ENCODE measurements around the gene OR2AT4.
"Not testable (repeated sequence)": the region's sequence is repeated elsewhere in the genome, so short reads cannot be mapped to it uniquely, and the experiment has no call there.

The OR2AT4 gene

DNA sequence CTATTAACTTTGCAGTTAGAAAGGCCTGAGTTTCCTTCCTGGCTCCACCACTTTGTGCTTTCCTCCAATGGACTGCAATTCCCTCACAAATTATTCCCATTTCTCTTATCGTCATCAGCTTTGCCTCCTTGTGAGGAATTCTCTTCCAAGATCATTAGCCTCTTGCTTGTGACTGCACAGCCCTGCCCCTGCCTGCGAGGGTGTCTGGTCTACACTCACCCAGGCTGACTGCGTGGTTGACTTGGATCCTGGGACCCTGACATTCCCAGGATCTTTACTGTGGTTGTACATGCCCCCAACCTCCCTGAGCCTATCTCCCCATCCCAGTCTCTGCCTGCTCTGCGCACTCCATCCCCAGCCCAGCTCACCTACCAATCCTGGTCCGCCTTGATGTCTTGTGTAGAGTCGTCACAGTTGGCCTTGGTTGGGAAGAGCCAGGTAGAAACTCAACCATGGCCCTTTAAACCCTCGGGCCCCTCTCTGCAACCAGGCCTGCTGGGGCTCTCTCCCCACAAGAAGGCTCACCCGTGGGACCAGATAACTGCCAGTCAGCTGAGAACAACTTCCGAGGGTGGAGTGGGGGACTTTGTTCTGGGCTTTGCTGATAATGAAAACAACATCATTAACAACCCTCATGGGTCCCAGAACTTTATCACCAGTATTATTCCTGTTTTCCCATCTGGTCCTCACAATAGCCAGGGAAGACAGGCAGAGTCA, at the start of gene OR2AT4:
OR2AT4 (minus strand) TSS at position 421 of the 717 bp plus-strand sequence.
- no peak for FAIRE-seq

DNA sequence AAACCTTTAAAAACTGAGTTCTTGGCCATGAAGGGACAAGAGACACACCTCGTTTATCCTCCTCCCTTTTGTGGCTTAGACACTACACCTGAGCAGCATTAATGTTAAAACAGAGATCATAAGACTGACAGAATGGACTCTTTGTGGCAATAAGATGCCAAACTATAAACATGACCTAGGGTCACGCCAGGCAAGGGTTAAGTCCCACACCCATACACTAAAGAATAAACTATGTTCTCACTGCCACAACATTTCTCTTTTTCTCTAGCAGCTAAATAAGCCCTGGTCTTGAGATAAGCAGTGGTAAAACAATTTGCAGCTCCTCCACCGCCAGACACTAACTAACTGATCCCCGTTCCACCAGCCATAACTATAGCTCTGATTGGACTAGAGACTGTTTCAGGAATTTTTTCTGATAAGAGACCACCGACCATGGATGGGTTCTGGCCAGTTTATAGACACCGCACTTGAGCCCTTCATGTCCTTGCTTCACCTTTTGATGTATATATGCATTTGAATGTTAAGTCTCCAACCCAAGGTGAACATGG, 49.4 kb upstream of the OR2AT4 start:
- no peak for FAIRE-seq

DNA sequence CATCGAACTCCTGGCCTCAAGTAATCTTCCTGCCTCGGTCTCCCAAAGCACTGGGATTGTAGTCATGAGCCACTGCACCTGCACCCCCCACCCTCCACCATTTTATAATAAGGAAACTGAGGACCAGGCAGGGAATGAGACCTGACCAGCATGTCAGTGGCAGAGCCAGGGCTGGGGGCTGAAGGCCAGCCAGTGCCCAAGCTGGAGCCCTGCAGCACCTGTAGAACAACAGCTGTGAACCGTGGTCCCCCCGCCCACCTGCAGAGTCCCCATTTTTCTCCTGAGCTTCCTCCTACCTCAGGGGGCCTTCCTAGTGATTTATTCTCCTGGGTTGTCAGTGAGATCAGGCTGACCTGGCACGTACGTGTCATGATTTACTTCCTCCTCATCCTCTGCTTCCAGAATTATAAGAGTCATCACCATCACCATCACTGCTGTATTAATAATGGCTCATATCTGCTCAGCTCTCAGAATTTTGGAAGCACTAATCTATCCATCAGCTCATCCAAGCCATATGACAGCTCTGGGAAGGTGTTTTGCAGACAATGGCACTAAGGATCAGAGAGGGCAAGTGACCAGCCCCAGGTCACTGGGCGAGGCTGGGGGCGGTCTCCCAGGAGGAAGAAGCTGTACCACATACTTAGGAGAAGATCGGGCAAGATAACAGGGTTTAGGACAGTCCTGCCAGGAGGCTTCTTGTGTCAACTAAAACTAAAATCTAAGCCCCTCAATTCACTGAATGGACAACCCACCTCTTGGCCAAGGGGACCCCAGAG, 48.7 kb upstream of the OR2AT4 start:
- FAIRE-seq: no peak

DNA sequence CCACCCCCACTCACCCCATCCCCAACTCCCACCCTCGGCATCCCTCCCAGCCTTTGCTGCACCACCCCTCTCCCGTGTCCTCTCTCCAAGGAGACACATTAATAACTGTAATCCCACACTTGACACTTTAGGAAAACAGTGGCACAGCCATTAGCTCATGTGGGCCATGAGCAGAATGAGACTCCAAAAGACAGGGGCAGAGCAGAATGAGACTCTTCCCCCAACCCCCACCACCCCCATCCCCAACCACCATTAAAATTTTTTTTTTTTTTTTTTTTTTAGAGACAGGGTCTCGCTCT, 48.0 kb upstream of the OR2AT4 start:
- FAIRE-seq: no peak

DNA sequence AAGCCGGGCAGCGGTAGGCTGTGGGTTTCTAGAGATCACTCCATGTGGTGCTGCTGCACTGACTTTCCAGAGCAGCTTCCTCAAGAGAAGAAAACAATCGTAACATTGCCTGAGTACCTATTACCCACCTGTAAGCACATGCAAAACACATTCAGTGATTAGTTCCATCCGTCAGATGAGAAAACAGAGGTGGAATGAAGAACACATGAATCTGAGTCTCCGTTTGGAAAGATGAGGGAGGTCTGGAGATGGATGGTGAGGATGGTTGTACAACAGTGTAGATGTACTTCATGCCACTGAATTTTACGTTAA, 46.7 kb upstream of the OR2AT4 start:
- no peak for FAIRE-seq

DNA sequence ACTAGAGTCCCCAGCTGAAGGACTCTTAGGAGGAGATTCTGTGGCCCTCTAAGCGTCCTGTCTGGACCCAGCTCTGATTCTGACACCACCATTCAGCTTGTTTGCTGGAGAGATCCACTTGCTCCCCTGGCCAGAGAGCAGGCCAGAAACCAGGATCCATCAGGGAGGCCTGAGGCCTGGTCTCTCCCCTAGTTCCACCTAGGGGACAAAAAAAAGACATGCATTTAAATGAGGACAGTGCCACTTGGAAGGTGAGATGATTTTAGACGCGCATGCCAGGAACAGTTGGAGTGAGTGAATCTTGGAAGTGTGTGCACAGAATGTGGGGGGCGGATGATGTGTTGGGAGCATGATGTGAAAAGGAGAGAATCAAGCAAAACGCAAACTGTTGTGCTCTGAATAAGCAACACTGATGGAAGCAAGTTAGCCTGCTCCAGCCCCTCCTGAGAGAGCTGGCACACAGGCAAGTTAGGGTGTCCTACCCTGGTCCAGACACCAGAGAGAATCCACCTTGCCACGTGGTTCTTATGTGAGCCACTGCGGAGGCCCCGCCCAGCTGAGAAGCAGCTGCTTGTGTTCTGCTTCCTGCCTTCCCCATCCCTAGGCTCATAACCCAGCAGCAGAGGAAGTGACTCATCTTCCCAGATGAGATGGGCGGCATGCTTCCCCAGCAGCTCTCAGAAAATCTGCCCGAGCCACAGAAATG, 46.2 kb upstream of the OR2AT4 start:
- no peak for FAIRE-seq

DNA sequence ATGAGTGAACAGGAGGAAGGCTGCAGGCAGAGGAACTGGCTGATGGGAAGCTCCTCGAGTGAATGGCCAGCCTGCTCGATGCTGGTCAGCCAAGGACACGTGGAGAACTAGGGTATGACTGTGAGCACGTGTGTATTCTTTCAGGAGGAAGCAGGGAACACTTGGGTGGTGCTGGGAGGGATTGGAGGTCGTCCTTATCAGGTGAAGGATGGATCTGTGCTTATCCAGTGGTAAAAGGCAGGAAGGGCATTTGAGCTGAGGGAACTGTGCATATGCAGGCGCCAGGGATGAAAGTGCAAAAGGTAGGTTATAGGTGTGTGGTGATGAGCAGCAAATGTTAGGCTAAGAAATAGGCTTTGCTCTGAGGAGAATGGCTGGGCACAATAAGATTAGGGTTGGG, 44.5 kb upstream of the OR2AT4 start:
- FAIRE-seq: no peak

DNA sequence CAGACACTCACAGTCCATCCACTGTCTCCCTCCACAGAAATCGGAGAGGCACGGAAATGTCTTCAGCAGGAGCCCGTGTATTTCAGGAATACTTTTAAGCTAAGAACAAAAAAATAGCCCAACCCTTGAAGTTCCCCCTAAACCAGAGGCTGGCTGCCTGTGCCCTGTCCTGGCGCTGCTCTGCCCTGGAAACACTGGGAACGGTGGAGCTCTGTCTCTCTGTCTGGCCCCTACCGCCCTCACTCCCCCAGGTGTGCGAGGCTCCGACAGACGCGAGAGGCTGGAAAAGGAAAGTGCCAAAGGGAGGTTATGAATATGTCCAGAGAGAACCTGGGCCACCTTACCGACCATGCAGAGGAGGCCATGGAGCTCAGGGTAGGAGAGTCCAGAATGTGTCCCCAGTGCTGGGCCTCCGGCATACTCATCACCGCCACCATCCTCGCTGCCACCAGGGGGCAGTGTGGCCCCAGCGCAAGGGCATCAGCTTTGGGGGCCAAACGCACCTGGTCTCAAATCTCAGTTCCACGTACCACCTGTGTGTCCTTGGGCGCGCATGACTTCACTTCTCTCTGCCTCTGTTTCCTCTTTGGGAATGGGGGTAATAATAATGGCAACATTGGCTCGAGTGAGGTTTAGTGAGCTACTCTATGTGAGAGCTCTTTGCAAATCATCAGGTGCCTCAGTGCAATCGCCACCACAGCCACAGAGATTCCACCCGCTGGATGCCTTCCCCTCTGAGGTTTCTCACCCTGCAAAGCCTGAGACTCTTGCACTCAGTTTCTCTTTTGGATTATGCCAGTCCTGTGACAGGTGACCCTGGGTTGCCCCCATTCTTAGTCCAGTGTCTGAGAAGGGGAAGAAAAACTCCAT, 43.8 kb upstream of the OR2AT4 start:
- no peak for FAIRE-seq

DNA sequence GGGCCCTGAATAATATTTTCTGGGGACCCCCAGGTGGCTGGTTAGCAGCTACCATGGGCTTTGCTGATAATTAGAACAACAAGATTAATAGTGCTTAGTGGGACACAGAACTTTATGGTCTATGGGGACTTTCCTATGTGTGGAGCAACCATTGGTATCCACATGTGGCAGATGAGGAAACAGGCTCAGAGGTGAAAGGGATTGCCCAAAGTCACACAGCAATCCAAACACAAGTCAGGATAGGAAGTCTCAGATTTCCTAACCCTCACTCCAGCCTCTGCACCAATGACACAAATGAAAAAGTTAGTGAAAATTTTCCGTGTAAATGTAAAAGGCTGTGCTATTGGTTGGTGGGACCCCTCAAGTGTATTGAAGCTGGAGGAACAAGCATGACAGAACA, 39.0 kb upstream of the OR2AT4 start:
- FAIRE-seq: no peak

DNA sequence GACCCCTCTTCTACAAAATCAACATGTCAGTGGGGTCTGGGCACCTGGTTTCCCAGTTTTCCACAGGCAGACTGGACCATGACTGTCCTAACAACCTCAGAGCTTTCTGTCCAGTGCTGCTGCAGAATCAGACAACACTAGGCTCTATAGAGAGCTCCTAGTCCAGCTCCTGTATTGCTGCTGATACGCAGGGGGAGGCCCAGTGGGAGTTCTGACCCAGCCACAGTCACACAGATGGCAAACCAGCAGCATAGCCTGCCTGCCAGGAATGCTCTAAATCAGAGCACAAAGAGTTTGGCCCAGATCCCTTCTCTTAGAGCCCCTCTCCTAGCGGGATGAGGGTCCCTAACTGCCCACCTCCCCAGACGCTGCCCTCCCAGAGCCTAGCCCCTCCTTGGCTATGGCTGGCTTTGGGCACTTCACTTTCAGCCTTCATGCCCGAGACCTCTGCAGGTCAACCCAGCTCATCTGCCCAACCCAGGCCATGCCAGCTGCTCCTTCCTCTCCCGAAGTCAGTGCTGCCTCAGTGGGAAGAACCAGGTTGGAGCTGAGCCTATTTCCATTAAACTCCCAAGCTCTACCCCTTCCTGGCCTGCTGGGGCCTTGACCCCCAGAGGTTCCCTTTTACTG, 38.5 kb upstream of the OR2AT4 start:
- no peak for FAIRE-seq

DNA sequence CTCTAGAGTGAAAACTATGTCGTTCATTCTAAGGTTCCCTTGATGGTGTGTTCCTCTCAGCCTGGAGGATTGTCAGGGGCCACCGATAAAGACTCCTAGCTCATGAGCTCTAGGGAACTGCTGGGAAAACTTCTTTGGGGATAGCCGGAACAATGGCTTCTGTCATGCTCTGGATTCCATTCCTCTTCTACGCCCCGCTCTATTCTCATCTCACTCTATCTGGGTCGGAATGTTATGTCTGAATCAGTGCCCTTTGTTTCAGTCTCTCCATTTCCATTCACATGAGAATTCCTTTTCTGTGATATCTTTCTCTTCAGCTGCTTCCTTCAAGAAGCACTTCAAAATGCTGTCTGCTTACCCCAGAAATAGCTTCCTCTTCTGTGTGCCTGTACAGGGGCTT, 37.3 kb upstream of the OR2AT4 start:
- no peak for FAIRE-seq

DNA sequence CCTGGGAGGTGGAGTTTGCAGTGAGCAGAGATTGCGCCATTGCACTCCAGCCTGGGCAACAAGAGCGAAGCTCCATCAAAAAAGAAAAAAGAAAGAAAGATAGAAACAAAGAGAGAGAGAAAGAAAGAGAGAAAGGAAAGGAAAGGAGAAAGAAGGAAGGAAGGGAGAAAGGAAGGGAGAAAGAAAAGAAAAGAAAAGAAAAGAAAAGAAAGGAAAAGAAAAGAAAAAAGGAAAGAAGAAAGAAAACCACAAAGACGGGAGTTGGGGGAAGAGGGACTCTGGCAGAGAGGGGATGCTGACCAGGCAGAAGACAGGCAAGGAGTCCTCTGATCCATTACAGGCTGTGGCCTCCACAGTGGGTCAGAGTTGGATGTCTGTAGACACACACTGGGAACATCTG, 35.4 kb upstream of the OR2AT4 start:
- FAIRE-seq: no peak

DNA sequence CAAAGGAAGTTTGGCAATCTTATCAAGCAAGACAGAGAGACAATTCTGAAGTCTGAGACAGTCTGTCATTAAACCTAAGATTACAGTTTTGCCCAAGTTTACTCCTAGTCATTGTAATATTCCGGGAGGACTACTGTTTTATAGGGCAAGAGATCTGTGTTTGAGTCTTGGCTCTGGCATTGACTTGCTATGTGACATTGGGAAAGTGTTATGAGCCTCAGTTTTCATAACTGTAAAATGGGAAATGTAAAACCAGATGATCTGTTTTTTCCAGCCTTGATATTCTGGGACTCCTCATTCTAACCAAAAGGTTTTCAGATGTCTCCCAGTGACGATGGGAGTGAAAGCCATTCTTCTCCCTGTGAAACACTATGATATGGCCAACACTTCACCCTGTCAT, 29.9 kb upstream of the OR2AT4 start:
- FAIRE-seq: no peak

DNA sequence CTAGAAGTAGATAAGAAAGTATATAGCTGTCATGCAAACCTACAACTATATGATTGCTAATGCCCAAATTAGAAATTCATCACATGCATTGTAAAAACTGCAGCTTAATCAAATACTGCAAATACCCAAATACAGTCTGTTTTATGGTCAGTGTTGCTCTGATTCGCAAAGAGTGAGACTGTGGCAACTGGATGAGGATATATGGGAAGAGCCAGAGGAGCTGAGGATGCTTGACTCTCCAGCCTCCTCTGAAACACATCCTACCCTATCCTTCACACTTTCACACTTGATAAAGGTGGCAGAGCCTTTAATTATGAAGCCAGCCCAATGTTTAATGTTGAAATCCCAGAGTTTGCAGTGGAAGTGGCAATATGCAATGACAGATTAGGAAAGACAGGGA, 21.9 kb upstream of the OR2AT4 start:
- no peak for FAIRE-seq

DNA sequence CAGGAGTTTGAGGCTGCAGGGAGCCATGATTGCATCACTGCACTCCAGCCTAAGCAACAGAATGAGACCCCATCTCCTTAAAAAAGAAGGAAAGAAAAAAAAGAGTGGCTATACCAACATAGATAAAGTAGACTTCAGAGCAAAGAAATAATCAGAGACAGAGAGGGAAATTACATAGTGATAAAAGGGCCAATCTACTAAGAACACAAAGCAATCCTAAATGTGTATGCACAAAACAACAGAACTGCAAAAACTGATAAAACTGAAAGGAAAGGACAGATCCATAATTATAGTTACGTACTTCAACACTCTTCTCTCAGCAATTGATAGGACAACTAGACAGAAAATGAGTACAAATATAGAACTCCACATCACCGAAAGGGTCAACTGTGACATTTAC, 17.8 kb upstream of the OR2AT4 start:
- FAIRE-seq: no peak

DNA sequence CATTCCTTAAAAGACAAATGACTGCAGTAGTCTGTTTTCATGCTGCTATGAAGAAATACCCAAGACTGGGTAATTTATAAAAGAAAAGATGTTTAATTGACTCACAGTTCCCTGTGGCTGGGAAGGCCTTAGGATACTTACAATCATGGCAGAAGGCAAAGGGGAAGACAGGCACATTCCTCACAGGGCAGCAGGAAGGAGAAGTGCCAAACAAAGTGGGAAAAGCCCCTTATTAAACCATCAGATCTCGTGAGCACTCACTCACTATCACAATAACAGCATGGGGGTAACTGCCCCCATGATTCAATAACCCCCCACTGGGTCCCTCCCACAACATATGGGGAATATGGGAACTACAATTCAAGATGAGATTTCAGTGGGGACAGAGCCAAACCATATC, 16.4 kb upstream of the OR2AT4 start:
- FAIRE-seq: no peak

DNA sequence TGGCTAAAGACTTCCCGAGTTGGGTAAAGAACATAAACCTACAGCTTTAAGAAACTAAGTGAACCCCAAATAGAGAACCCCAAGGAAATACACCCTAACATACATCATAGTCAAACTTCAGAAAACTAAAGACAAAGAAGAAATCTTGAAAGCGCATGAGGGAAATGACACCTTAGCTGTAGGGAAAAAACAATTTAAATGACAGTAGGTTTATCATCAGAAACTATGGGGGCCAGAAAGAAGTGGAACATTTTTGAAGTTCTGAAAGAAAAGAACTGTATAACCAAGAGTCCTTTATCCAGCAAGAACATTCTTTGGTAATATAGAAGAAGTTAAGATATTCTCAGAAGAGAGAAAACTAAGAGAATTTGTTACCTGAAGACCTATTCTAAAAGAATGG, 15.5 kb upstream of the OR2AT4 start:
- no peak for FAIRE-seq

DNA sequence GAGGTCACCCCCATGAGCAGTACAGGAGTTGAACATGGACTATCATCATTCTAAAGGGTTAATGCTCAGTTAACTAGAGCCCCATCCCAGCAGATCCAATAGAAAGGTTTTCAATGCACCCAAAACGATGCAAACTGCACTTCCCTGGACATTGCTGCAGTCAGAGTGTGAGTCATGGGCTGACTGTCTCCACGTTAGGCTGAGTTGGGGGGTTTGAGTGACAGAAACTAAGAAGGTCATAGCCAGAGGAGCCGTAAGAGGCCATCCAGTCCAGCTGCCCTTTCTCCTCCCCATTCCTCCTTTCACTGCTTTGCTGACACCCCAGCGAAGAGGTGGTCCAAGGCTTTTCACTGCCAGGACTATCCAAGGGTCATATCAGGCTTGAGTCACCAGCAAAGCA, 10.5 kb upstream of the OR2AT4 start:
- FAIRE-seq: no peak

DNA sequence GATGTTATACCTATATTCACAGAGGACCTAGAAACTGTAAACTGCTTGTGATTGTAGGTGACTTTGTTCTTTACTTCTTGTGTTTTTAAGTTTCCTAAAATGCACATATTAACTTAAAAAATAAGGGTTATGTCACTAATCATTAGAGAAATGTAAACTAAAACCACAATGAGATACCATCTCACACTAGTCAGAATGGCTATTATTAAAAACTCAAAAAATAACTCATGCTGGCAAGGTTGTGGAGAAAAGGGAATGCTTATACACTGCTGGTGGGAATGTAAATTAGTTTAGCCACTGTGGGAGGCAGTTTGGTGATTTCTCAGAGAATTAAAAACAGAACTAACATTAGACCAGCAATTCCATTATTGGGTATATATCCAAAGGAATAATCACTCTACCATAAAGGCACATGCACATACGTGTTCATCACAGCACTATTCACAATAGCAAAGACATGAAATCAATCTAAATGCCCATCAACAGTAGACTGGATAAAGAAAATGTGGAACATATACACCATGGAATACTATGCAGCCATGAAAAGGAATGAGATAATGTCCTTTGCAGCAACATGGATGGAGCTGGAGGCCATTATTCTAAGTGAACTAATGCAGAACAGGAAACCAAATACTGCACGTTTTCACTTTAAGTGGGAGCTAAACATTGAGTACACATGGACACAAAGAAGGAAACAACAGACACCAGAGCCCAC, 9.4 kb upstream of the OR2AT4 start:
- FAIRE-seq: not testable (repeated sequence)

DNA sequence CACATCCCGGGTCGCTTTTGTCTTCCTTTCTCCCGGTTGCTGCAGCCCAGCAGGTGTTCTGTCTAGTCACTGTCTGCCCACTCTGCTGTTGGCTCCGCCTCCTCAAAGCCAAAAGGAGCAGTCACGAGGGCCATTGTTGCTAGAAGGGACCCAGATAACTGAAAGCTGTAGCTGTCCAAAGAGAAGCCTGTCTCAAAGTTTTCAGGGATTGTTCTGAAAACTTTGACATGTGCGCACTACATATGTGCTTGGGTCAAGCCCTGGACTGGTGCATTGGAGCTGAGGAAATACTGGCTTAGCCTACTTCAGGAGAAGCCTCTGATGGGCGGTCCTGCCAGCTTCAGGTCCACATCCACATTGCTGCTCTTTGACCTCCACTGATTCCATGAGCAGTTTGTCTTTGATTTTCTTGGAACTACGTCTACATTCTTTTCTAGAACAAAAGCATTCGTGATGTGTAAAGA, 8.8 kb upstream of the OR2AT4 start:
- no peak for FAIRE-seq

DNA sequence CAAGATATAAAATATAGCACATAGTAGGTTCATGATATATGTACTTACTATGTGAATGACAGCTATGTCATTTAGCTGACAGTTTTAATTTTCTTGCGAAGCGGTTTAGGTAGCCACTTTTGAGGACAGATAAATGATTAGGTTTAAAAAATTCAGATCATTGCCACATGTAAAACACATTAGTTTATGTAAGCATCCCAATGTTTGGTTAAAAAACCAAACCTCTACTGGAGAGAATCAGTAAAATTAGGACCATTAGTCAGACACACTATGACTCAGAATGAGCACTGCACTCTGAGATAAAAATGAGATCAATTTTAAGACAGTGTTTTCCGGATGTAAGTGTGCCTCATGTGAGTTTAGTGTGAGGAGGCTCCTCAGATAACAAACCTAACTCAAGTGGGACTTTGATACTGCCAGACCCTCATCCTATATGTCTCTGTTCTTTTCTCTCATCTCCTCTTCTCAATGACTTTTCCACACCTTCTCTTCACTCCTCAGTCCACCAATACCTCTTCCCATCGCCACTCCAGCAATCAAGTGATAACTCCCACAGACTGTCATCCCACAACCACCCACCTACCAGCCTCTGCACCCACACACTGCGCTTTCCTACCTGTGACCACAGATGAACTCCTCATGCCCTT, 6.8 kb upstream of the OR2AT4 start:
- FAIRE-seq: no peak
